Hippocampal formation (tissue), 2 donors: ENCODE results near the gene TRIM74.
"Not testable (repeated sequence)": the region's sequence is repeated elsewhere in the genome, so short reads cannot be mapped to it uniquely, and the experiment has no call there.

Experiments
- DNase-seq, 2 donors: peaks; one replicate each; lab custom pipeline; 2025; lab: John Stamatoyannopoulos, UW

Gene TRIM74

DNA sequence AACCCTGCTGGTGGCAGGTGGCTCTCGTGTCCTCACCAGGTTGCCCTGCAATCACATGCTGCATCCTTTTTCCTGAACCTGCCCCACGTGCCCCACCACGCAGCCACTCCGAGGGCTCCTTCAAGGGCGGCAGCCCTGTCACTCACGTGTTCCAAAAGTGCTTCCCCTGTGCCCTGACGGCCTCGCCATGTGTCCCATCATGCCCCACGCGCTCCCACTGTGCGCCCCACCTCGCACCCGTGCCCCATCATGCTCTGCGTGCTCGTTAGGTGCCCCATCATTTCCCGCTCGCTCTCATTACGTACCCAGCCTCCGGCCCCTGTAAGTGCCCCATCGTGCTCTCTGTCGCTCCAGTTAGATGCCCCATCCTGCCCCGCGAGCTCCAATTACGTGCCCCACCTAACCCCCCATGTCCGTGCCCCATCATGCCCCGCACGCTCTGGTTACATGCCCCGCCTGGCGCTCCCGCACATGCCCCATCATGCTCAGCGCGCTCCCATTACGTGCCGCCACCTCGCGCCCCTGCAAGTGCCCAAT is at the start of gene TRIM74:
TSS of gene TRIM74 (minus strand) at position 487 of the 537 bp plus-strand sequence. CDS start 3,309 bp downstream, outside the sequence.
- DNase-seq, result not testable (repeated sequence)

DNA sequence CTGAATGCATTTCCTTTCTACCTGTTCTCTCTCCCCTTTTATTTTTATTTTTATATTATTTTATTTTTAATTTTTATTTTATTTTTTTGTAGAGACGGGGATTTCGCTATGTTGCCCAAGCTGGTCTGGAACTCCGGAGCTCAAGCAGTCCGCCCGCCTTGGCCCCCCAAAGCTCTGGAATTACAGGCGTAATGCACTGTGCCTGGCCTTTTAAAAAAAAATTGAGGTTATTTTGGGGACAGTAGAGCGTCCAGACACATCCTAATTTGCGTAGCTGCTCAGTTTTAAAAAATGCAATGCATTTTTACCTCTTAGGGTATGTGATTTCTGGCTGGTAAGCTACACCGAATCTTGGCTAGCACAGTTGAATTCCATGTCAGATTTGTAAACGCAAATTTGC is 37.2 kb upstream of the TRIM74 start:
- DNase-seq, result not testable (repeated sequence)

GRCh38 chr7:73005693-73006447 is 36.6 kb upstream of the TRIM74 start:
- not testable (repeated sequence) for DNase-seq

GRCh38 chr7:73005356-73005692 is 36.1 kb upstream of the TRIM74 start:
- DNase-seq, result not testable (repeated sequence)

DNA sequence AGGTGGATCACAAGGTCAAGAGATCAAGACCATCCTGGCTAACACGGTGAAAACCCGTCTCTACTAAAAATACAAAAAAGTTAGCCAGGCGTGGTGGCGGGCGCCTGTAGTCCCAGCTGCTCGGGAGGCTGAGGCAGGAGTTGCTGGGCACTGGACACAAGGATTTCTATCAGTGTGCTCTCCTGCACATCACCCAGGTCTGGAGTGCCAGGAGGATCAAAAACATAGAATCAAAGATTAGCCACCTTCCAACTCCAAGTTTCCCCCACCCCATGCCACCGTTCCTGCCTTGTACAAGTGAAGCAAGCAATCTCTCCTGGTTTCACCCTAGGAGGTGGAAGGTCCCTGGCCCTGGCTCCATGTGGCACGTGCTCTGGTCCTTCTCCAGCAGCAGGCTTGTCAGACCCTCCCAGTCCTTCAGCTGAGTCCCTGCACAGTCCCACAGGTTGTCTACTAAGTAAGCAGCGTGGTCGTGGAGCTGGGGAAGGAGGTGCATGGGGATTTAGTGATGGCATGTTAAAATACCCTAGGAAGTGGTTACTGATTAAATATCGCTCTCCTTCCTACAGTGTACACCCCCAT is 28.7 kb upstream of the TRIM74 start:
- not testable (repeated sequence) for DNase-seq

DNA sequence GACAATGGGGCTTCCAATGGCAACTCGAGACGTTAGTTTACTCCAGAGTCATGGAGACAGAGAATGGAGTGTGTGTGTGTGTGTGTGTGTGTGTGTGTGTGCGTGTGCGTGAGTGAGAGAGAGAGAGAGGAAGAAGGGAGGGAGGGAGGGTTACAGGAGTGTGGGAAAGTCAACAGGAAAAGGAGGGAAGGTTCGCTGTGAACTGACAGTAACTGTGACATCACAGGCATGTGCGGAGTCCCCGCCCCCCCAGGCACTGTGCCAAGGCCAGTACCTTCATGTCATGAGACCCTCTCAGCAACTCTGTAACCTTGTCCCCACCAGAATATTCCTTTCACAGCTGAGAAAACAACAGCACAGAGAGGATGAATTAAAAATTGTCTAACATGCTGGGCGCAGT is 28.2 kb upstream of the TRIM74 start:
- DNase-seq, result not testable (repeated sequence)

GRCh38 chr7:72995484-72995883 is 26.2 kb upstream of the TRIM74 start:
- not testable (repeated sequence) for DNase-seq

DNA sequence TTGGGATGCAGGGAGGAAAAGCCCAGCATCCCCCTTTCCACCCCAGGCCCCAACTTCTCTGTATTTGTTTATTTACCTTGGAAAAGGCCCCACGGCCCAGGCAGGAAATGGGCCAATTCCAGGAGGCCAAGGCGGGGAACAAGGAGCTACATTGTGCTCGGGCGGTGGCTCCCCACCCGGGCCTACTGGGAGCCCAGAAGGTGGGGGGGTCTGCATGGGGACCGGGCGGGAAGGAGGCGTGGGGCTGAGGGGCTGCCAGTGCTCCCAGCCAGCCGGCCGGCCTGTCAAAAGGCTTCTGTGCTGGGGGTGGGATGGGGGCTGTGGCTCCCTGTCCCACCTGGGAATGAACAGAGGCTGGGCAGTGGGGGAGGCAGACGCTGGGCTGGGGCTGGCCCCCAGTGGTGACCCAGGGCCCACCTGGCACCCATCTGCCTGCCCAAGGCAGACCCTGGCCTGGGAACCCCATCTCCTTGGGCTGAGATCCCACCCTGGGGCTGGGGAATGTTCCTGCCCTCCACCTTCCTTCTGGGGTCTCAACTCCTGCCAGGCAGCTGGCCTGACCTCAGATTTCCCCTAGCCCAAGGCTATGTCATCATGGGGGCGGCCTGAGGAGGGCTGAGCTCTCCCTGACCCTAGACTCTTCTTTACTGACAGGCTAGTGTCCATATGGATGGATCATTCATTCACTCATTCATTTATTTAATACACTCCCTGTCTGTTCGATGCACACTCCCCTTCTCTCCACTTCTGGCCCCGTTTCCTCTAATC is 21.1 kb upstream of the TRIM74 start:
- not testable (repeated sequence) for DNase-seq

- not testable (repeated sequence) for DNase-seq
Measured at GRCh38 chr7:72982084-72982483, 12.8 kb upstream of the TRIM74 start.

GRCh38 chr7:72980382-72980781 is 11.1 kb upstream of the TRIM74 start:
- DNase-seq, result not testable (repeated sequence)

GRCh38 chr7:72976434-72976833 is 7.2 kb upstream of the TRIM74 start:
- not testable (repeated sequence) for DNase-seq

- not testable (repeated sequence) for DNase-seq
Measured at GRCh38 chr7:72975656-72976286, 6.5 kb upstream of the TRIM74 start.

DNA sequence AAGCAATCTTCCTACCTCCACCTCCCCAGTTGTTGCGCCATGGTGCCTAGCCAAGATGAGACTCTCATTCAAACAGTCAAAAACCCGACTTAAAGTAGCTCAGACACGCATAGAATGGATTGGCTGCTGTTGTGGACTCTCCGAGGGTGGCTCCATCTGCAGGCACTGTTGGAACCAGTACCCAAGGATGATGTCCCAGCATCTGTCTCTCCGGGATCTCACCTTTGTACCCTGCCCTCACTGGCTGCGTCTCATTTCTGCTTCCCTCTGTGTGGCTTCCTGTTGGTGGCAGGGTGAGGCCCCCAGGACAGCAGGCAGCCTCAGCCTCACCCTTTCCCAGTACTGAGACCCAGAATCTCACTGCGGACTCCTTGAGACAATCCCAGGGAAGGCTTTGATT is 5.5 kb upstream of the TRIM74 start:
- DNase-seq, result not testable (repeated sequence)

DNA sequence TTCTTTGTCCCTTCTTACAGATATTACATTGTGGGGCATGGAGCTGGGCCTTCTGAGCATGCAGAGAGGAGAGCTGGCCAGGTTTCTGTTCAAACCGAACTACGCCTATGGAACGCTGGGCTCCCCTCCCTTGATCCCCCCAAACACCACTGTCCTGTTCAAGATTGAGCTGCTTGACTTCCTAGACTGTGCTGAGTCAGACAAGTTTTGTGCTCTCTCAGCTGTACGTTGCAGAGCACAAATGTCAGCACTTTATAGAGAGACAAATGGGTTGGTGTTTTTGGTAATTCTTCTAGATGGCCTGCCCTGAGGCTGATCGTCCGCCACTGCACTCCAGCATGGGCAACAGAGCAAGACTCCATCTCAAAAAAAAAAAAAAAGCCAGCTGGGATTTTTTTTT is 2.2 kb upstream of the TRIM74 start:
- DNase-seq, result not testable (repeated sequence)

GRCh38 chr7:72969688-72970087 is 422 bp upstream of the TRIM74 start:
- not testable (repeated sequence) for DNase-seq

DNA sequence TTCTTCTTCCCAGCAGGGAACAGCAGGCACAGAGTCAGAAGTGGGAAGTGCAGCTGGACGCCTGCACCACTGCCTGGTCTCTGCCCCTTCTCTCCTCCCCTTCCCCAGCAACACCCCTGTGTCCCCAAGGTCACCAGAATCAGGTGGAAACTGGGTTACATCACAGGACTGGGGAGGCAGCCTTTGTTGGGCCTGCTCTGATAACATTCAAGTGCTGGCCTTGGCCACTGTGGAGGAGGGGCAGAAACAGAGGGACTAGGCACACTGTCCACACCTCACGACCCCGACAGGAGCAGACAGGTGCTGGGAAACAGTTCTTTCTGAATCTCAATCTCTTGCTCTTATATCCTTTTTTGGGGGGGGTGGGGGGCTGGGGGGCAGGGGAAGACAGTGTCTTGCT is 2.4 kb downstream of the TRIM74 start:
- DNase-seq, result not testable (repeated sequence)

- not testable (repeated sequence) for DNase-seq
Measured at GRCh38 chr7:72965186-72965975, 3.9 kb downstream of the TRIM74 start.

- not testable (repeated sequence) for DNase-seq
Measured at GRCh38 chr7:72963056-72963455, 6.2 kb downstream of the TRIM74 start.

GRCh38 chr7:72961346-72961650 is 8.0 kb downstream of the TRIM74 start:
- DNase-seq, result not testable (repeated sequence)

GRCh38 chr7:72960626-72961345 is 8.5 kb downstream of the TRIM74 start:
- DNase-seq, result not testable (repeated sequence)

DNA sequence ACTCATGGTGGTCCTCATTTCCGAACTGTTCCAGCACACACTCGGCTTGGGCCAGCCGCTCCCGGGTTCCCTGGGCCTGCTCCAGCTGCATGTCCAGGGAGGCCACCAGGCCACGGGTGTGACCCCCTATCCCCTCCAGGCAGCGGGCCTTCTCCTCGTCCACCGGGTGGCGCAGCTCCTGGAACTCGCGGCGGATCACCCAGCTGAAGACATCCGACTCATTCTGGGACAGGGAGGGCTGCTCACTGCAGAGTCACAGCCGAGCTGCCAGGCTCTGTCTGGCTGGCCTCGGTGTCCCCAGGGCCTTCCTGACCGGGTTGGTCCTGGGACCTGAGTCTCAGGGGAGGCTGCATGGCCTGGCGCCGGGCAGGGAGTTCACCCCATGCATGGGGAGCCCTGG is 9.2 kb downstream of the TRIM74 start:
- DNase-seq, result not testable (repeated sequence)
